ENCODE measurements around the gene SOD1.

DNA sequence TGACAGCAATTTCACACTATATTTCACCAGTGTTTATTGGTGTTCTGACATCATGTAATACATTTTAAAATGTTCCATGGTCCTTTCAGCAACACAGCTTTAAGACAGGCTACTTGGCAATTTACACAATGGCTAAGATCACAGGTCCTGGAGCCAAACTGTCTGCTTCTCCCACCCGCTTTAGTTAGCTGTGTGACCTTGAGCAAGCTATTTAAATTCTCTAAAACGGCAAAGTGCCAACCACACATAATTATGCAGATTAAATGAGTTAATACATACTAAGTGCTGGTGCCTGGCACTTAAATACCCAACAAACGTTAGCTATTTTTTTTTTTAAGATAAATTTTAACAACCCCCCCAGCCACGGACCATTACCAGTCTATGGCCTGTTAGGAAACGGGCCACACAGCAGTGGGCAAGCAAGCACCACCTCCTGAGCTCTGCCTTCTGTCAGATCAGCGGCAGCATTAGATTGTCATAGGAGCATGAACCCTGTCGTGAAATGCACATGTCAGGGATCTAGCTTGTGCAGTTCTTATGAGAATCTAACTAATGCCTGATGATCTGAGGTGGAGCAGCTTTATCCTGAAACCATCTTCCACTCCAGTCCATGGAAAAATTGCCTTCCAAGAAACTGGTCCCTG, 26.9 kb downstream of the SOD1 start:
- TF ChIP-seq, protein P1, sequence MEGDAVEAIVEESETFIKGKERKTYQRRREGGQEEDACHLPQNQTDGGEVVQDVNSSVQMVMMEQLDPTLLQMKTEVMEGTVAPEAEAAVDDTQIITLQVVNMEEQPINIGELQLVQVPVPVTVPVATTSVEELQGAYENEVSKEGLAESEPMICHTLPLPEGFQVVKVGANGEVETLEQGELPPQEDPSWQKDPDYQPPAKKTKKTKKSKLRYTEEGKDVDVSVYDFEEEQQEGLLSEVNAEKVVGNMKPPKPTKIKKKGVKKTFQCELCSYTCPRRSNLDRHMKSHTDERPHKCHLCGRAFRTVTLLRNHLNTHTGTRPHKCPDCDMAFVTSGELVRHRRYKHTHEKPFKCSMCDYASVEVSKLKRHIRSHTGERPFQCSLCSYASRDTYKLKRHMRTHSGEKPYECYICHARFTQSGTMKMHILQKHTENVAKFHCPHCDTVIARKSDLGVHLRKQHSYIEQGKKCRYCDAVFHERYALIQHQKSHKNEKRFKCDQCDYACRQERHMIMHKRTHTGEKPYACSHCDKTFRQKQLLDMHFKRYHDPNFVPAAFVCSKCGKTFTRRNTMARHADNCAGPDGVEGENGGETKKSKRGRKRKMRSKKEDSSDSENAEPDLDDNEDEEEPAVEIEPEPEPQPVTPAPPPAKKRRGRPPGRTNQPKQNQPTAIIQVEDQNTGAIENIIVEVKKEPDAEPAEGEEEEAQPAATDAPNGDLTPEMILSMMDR (IDR thresholded peaks at IDR 0.05), result no peak
- no peak for TF ChIP-seq POLR2AphosphoS5 (IDR thresholded peaks at IDR 0.05; ENCODE audit: insufficient read depth in 1 of 2, low read depth in 1 of 2)
- no peak for TF ChIP-seq POLR2A (IDR thresholded peaks at IDR 0.05)

All from vagina (tissue), 2 donors.